GM18951 (cell line): ENCODE measurements around the gene DDX3X.

Experiments
- POLR2A ChIP-seq: IDR thresholded peaks from 4 replicates; pipeline ENCODE4 v1.6.1; 2011; ENCODE audit warnings: mild to moderate bottlenecking; ENCODE audit not compliant: insufficient read length, insufficient read depth; ENCODE audit errors: extremely low read depth
- in situ Hi-C: fragments of 300-500 bp; cut with MboI; formaldehyde crosslinking; loops from one replicate; pipeline ENCODE4 v1.12.0; 2022; ENCODE audit warnings: low sequenced_read_pairs, mixed read lengths, inconsistent platforms; ENCODE audit not compliant: unreplicated experiment

DDX3X gene

GRCh38 chrX:41334363-41335197 lies 618 bp downstream of the DDX3X start:
- TF ChIP-seq POLR2A: no peak
- in situ Hi-C loops: no loop called here

- in situ Hi-C loops: no loop called here
Observed at GRCh38 chrX:41335198-41335957, 1.4 kb downstream of the DDX3X start.

GRCh38 chrX:41335958-41336331 lies 2.0 kb downstream of the DDX3X start:
- TF ChIP-seq POLR2A: no peak
- in situ Hi-C loops: no loop called here

More at GRCh38 chrX:41335198-41335957, 1.4 kb downstream of the DDX3X start:
- no peak for TF ChIP-seq POLR2A

GRCh38 chrX:41336447-41336846 lies 2.5 kb downstream of the DDX3X start:
- in situ Hi-C loops: no loop called here
- TF ChIP-seq POLR2A: no peak

- in situ Hi-C loops: no loop called here
- TF ChIP-seq POLR2A: no peak
Observed at GRCh38 chrX:41337140-41337539, 3.2 kb downstream of the DDX3X start.

- TF ChIP-seq POLR2A: no peak
Observed at GRCh38 chrX:41338436-41338835, 4.5 kb downstream of the DDX3X start.

GRCh38 chrX:41339148-41339547 lies 5.2 kb downstream of the DDX3X start:
- in situ Hi-C loops: no loop called here

More at GRCh38 chrX:41338436-41338835, 4.5 kb downstream of the DDX3X start:
- in situ Hi-C loops: no loop called here

GRCh38 chrX:41344053-41344452 lies 10.1 kb downstream of the DDX3X start:
- TF ChIP-seq POLR2A: no peak
- in situ Hi-C loops: no loop called here

More at GRCh38 chrX:41339148-41339547, 5.2 kb downstream of the DDX3X start:
- no peak for TF ChIP-seq POLR2A

- in situ Hi-C loops: no loop called here
- TF ChIP-seq POLR2A: no peak
Observed at GRCh38 chrX:41347186-41347585, 13.2 kb downstream of the DDX3X start.

GRCh38 chrX:41348551-41348950 lies 14.6 kb downstream of the DDX3X start:
- in situ Hi-C loops: no loop called here
- no peak for TF ChIP-seq POLR2A

GRCh38 chrX:41350150-41350975 lies 16.4 kb downstream of the DDX3X start:
- in situ Hi-C loops: no loop called here
- peak; percentile 17 for TF ChIP-seq POLR2A

- in situ Hi-C loops: no loop called here
- peak; percentile 25 for TF ChIP-seq POLR2A
Observed at GRCh38 chrX:41350976-41351569, 17.1 kb downstream of the DDX3X start.

GRCh38 chrX:41351923-41352322 lies 18.0 kb downstream of the DDX3X start:
- in situ Hi-C loops: no loop called here
- TF ChIP-seq POLR2A: peak; percentile 36
